Duodenal mucosa (tissue), 2 donors: ENCODE measurements around the gene PRICKLE1.
"Not testable (repeated sequence)": the region's sequence is repeated elsewhere in the genome, so short reads cannot be mapped to it uniquely, and the experiment has no call there.

ENCODE experiments used
- H3K27ac ChIP-seq: one replicate; pipeline ENCODE4 v1.7.0; 2013; ENCODE audit warnings: low read depth, low read length
- H3K27me3 ChIP-seq, 2 donors: one replicate each; pipeline ENCODE4 v1.7.0; 2013; ENCODE audit warnings: low read length in 2 of 2, control low read depth in 1 of 2; ENCODE audit not compliant: insufficient read depth in 2 of 2, control insufficient read depth in 1 of 2
- H3K36me3 ChIP-seq, 2 donors: one replicate each; pipeline ENCODE4 v1.7.0; 2013; ENCODE audit warnings: low read length in 2 of 2, control low read depth in 1 of 2; ENCODE audit not compliant: insufficient read depth in 2 of 2, control insufficient read depth in 1 of 2
- H3K4me1 ChIP-seq, 2 donors: one replicate each; pipeline ENCODE4 v1.7.0; 2013; ENCODE audit warnings: low read length in 2 of 2, control low read depth in 1 of 2; ENCODE audit not compliant: insufficient read depth in 2 of 2, control insufficient read depth in 1 of 2
- H3K4me3 ChIP-seq, 2 donors: one replicate each; pipeline ENCODE4 v1.7.0; 2013; ENCODE audit warnings: low read length in 2 of 2, low read depth in 1 of 2
- H3K9ac ChIP-seq, 2 donors: one replicate each; pipeline ENCODE4 v1.7.0; 2013; ENCODE audit warnings: low read length in 2 of 2, low read depth in 1 of 2
- H3K9me3 ChIP-seq, 2 donors: one replicate each; pipeline ENCODE4 v1.7.0; 2013; ENCODE audit warnings: low read length in 2 of 2, control low read depth in 1 of 2; ENCODE audit not compliant: control insufficient read depth in 1 of 2

The PRICKLE1 gene

DNA sequence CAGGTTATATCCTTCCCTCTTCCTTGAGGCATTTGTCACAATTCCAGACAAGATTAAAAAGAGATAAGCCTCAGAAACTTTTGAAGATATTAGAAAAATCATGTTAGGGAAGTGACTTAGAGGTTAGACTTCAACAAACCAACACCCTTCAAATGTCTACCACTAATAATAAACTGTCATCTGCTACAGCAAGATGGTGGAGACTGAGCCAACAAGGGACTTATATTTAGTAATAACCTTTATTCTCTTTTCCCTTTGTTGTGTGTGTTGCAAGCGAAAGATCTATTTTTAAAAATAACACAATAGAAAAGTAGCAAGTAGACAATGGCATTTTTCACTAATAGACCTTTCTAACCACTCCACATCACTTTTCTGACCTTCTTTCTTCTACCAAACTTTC, 28.6 kb downstream of the PRICKLE1 start:
- Histone ChIP-seq H3K9me3 (no peaks in the 10 kb centered on the region), H3K27ac (no peak overlapping the region), H3K9ac (no peak overlapping the region), H3K36me3 (no peaks in the 10 kb centered on the region), H3K4me3 (no peak overlapping the region), H3K27me3 (no peaks in the 10 kb centered on the region), H3K4me1 (no peaks in the 10 kb centered on the region)

DNA sequence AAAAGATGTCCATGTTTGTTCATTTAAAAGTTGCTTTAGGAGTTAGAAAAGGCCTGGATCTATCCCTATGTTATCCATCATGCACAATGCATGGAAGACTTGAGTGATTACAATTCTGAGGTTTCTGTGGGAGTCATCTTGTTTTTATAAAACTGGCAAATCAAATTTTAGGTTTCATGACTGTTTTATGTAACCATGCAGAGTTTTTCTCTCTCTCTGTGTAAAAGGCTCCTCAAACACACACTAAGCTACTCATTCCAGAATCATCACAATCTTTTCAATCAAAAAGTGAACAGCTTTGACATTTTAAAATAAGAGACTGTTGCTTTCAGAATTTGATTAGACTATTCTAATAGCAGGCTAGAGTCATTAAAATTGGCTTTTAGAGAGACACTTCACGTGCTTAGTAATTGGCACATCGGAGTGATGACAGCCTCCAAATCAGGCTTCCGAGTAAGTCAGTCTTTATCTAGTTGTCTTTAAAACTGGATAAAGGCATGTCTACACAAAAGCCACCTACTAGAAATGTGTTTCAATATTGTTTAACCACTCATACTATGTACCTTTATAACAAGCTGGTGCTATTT, 31.9 kb downstream of the PRICKLE1 start:
- Histone ChIP-seq H3K4me3 (no peak overlapping the region), H3K9ac (no peak overlapping the region), H3K9me3 (no peaks in the 10 kb centered on the region), H3K4me1 (no peaks in the 10 kb centered on the region), H3K36me3 (no peaks in the 10 kb centered on the region), H3K27me3 (no peaks in the 10 kb centered on the region), H3K27ac (no peak overlapping the region)

DNA sequence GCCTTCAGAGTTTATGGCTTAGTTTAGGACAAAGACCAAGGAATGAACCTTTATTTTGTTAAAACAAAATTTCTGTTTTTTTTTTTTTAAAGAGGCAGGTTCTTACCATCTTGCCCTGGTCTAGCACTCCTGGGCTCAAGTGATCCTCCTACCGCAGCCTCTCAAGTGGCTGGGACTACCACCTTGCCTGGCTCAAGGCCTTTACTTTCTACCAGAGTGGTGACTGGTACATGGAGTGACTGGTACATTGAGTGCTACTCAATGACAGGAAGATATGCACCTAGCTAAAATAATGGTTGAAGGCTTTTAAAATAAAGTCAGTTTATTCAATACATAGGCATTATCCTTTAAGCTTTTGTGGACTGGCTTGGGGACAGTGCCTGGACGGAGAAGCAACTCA, 32.6 kb downstream of the PRICKLE1 start:
- Histone ChIP-seq H3K4me3 (no peak overlapping the region), H3K27me3 (no peaks in the 10 kb centered on the region), H3K9ac (no peak overlapping the region), H3K36me3 (no peaks in the 10 kb centered on the region), H3K4me1 (no peaks in the 10 kb centered on the region), H3K27ac (no peak overlapping the region), H3K9me3 (no peaks in the 10 kb centered on the region)

DNA sequence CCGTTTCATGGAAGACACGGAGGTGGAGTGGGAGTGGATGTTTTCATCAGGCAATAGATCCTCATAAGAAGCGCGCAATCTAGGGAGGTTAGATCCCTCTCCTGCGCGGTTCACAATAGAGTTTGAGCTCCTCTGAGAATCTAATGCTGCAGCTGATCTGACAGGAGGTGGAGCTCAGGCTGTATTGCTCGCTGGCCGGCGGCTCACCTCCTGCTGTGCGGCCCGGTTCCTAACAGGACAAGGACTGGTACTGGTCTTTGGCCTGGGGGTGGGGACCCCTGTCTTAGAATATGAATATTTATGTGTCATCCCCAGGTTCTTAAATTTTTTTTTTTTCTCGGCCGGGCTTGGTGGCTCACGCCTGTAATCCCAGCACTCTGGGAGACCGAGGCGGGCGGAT, 36.7 kb downstream of the PRICKLE1 start:
- no peaks in the 10 kb centered on the region for H3K4me1 ChIP-seq
- H3K4me3 ChIP-seq: no peak overlapping the region
- no peaks in the 10 kb centered on the region for H3K9me3 ChIP-seq
- H3K9ac ChIP-seq: no peak overlapping the region
- H3K27me3 ChIP-seq: no peaks in the 10 kb centered on the region
- no peaks in the 10 kb centered on the region for H3K36me3 ChIP-seq
- H3K27ac ChIP-seq: no peak overlapping the region

DNA sequence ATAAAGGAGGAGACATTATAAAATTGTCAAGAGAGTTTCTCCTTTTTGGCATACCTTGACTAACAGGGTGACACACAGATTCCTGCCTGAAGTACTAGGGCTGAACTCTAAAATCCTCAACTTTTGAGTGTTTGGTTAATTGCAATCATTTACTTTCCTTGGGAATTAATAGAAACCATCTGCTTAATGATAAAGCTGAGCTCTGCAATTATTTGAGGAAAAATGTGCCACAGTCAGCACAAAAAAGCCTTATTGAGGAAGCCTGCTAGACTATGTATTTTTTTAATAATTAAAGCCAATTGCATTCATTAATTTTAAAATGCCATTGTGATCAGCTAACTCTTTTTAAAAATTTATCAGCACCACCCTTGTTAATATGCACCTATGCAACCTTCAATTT, 38.7 kb downstream of the PRICKLE1 start:
- Histone ChIP-seq H3K27me3 (no peaks in the 10 kb centered on the region), H3K4me1 (no peaks in the 10 kb centered on the region), H3K36me3 (no peaks in the 10 kb centered on the region), H3K9me3 (no peaks in the 10 kb centered on the region), H3K27ac (no peak overlapping the region), H3K4me3 (no peak overlapping the region), H3K9ac (no peak overlapping the region)

DNA sequence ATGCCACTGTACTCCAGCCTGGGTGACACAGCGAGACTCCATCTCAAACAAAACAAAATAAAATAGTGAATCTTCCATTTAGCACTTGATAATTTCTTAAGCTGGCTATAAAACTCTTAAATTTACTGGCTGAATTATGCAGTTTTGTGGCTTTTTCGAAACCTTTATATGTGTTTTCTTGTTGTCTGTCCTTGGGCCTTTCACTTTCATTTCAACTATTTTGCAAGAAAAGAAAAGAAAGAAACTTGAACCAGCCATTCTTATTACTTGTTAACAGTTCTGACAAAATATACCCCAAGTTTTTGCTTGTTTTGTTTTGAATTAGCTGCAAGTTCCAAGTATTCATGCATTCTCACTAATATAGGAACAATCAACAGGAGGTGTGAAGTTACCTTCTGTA, 42.8 kb downstream of the PRICKLE1 start:
- Histone ChIP-seq H3K9me3 (no peaks in the 10 kb centered on the region), H3K36me3 (no peaks in the 10 kb centered on the region), H3K27ac (no peak overlapping the region), H3K4me3 (no peak overlapping the region), H3K27me3 (no peaks in the 10 kb centered on the region), H3K9ac (no peak overlapping the region), H3K4me1 (no peaks in the 10 kb centered on the region)

DNA sequence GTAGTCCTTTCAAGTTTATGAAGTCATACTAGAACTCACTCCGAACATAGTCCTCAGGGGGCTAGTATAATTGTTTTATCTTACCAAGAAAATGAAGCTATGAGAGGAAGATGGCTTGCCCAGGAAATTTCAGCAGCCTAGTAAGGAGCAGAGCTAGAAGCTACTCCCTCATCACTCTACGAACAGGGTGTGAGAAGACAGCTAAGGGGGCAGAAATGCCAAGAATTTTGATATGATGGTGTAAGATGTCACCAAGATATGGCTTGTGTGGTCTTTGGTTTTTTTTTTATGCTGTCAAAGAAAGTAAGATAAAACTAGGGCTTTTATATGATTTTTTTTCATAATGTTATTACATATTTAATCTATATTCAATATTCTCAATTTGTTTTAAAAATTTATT, 47.6 kb downstream of the PRICKLE1 start:
- H3K27ac ChIP-seq: no peak overlapping the region
- H3K9ac ChIP-seq: no peak overlapping the region
- H3K4me1 ChIP-seq: no peaks in the 10 kb centered on the region
- H3K36me3 ChIP-seq: no peaks in the 10 kb centered on the region
- H3K27me3 ChIP-seq: no peaks in the 10 kb centered on the region
- H3K9me3 ChIP-seq: no peaks in the 10 kb centered on the region
- no peak overlapping the region for H3K4me3 ChIP-seq

DNA sequence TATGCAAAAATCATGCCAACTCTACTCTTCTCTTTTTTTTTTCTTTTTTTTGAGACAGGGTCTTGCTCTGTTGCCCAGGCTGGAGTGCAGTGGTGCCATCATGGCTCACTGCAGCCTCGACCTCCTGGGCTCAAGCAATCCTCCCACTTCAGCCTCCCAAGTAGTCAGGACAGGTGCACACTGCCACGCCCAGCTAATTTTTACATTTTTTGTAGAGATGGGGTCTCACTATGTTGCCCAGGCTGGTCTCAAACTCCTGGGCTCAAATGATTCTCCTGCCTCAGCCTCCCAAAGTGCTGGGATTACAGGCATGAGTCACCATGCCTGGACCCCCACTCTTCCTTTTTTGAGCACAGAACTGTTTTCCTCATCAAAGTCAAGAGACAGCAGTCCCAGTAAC, 48.2 kb downstream of the PRICKLE1 start:
- H3K9ac ChIP-seq, H3K4me1 ChIP-seq, H3K9me3 ChIP-seq, H3K36me3 ChIP-seq, H3K27ac ChIP-seq, H3K27me3 ChIP-seq, H3K4me3 ChIP-seq: not testable (repeated sequence)

DNA sequence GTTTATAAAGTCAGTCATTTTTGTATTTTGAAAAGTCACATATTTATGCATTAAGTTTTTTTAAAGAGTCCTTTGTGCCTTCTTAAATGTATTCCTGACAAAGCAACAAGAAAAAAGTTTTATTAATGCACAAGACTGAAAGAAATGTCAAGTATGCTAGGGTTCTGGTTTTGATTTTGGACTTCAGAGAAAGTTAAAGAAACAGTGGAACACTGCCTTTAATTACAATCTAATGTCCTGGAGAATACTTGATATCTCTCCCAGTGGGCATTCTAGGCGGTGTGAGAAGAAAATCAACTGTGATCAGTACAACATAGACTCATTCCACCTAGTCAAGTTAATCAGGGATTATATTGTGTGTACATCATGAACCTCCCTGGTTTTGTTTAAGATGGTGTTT, 49.9 kb downstream of the PRICKLE1 start:
- H3K4me3 ChIP-seq: no peak overlapping the region
- H3K36me3 ChIP-seq: no peaks in the 10 kb centered on the region
- H3K4me1 ChIP-seq: no peaks in the 10 kb centered on the region
- no peak overlapping the region for H3K9ac ChIP-seq
- no peaks in the 10 kb centered on the region for H3K9me3 ChIP-seq
- H3K27me3 ChIP-seq: no peaks in the 10 kb centered on the region
- H3K27ac ChIP-seq: no peak overlapping the region

DNA sequence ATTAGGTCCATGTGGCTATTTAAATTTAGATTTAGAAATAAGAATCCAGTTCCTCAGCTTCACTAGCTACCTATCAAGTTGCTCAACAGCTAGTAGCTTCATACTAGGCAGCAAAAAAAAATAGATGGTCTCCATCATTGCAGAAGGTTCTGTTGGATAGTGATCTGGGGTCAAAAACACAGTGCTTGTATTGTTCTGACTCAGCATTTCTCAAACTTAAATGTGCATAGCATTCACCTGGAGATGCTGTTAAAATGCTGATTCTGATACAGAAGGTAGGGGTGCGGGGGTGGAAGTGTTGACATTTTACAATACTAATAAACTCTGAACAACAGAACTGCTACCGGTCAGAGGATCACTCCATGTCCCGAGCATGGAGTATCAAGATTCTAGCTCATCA, 51.3 kb downstream of the PRICKLE1 start:
- no peak overlapping the region for H3K9ac ChIP-seq
- no peaks in the 10 kb centered on the region for H3K36me3 ChIP-seq
- H3K4me3 ChIP-seq: no peak overlapping the region
- H3K27me3 ChIP-seq: no peaks in the 10 kb centered on the region
- H3K9me3 ChIP-seq: no peaks in the 10 kb centered on the region
- no peaks in the 10 kb centered on the region for H3K4me1 ChIP-seq
- no peak overlapping the region for H3K27ac ChIP-seq
